GM13976 (cell line): ENCODE results near the gene SEMG1.

Experiments used
- DNase-seq: peaks from one replicate; pipeline ENCODE4 v3.0.0; 2012; ENCODE audit warnings: low spot score
- in situ Hi-C: fragments of 300-500 bp; cut with MboI; formaldehyde crosslinking; loops from one replicate; pipeline ENCODE4 v1.12.0; 2022; ENCODE audit warnings: low sequenced_read_pairs, mixed read lengths, inconsistent platforms; ENCODE audit not compliant: unreplicated experiment
- TF ChIP-seq, protein P1 (sequence below): IDR thresholded peaks from 2 replicates; pipeline ENCODE4 v1.5.1; 2012; ENCODE audit warnings: borderline replicate concordance, mild to moderate bottlenecking; ENCODE audit not compliant: insufficient read depth; ENCODE audit errors: extremely low read depth, missing control alignments, control extremely low read depth

SEMG1 gene

DNA sequence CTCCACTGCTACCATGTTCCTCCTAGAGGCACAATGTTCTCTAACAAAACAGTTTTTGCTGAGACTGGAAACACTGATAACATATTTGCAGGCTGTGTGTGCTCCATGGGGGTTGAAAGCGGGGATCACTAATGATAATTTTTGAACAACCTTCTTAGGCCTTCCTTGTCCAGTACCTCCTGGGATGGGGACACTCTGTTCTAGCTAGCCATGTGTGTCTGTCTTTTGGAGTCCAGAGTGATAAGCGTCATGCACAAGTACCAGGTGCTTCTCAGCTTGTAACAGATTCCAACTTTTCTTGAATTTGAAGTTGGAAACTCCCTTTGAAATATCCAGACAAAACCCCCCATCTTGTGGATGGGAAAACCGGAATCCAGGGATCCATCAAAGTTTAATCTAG, 17.0 kb upstream of the SEMG1 start:
- no peak for DNase-seq
- in situ Hi-C loops, result no loop called here
- TF ChIP-seq, protein P1, sequence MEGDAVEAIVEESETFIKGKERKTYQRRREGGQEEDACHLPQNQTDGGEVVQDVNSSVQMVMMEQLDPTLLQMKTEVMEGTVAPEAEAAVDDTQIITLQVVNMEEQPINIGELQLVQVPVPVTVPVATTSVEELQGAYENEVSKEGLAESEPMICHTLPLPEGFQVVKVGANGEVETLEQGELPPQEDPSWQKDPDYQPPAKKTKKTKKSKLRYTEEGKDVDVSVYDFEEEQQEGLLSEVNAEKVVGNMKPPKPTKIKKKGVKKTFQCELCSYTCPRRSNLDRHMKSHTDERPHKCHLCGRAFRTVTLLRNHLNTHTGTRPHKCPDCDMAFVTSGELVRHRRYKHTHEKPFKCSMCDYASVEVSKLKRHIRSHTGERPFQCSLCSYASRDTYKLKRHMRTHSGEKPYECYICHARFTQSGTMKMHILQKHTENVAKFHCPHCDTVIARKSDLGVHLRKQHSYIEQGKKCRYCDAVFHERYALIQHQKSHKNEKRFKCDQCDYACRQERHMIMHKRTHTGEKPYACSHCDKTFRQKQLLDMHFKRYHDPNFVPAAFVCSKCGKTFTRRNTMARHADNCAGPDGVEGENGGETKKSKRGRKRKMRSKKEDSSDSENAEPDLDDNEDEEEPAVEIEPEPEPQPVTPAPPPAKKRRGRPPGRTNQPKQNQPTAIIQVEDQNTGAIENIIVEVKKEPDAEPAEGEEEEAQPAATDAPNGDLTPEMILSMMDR, result no peak

DNA sequence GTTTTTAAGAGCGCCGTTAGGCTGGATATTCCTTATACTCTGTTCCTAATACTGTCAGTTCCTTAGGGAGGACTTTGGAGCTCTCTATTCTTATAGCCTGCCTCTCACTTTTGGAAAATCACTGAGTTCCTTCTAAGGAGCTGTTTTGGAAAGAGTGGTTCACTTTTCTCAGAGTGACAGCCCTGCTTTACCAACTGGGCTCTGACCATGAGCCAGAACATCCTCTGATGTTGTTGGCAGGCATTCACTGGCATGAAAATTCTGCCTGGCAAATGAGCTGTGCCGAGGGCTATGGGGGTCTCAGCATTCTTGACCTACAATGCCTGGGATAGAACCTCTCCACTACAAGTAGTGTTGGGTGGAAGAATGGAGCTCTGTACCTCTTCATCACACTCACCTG, 14.9 kb upstream of the SEMG1 start:
- no peak for DNase-seq
- in situ Hi-C loops, result no loop called here
- TF ChIP-seq, protein P1, result no peak

DNA sequence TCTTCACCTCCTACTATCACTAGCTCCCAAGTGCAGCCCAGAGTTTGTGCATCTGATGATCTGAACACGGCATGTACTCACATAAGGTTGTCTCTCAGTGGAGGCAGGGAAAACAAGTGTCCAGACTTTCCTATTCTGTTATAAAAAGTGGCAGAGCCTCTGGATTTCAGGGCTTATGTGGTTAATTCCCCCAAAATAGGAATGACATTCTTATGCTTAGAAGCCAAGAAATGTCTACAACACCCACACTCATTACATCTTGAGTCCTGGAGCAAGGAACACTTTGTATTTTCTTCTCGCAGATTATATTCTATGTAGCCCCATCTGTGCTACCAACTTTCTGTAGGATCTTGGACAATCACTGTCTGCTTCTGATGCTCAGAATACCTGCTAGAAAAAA, 13.5 kb upstream of the SEMG1 start:
- DNase-seq, result no peak
- in situ Hi-C loops, result no loop called here
- TF ChIP-seq, protein P1, result no peak

DNA sequence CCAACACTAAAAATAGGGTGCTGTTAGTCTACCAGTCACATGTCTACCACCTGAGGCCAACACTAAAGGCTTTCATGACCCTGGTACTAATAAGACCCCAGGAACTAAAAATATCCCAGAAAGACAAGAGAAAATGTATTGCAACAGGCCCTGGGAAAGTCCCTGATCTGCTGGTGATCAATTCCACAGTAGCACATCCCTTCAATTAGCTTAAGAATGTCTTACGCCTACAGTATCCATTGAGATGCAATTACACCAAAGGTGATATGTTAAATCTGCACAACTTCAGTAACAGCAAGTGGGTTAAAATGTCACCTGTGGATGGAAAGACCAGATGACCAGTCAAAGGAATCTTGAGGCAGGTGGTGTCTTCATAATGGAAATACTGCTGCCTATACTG, 3.1 kb downstream of the SEMG1 start:
- TF ChIP-seq, protein P1, result no peak
- in situ Hi-C loops, result no loop called here
- DNase-seq, result no peak

DNA sequence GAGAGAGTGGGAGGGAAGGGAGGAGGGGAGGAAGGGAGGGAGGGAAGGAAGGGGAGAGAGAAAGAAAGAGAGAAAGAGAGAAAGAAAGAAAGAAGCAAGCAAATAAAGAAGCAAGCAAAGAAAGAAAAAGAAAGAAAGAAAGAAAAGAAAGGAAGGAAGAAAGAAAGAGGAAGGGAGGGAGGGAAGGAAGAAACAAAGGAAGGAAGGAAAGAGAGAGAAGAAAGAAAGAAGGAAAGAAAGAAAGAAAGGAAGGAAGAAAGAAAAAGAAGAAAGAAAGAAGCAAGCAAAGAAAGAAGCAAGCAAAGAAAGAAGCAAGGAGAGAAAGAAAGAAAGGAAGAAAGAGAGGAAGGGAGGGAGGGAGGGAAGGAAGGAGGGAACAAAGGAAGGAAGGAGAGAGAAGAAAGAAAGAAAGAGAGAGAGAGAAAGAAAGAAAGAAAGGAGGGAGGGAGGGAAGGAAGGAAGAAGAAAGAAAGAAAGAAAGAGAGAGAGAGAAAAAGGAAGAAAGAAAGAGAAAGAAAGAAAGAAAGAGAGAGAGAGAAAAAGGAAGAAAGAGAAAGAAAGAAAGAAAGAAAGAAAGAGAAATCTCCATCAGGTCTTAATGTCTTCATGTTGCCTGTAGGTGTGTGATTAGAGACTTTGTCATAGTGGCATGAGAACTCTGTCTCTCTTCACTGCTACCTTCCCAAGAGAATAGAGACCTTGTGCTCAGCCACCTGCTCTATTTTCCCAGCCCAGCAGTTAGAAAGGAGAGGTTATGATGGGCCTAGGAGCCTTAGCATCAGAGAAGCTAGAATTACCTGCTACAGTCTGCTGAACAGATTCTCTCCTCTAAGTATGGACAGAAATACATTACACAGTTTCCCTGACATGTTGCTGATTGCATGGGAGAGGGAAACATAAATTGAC, 5.0 kb downstream of the SEMG1 start:
- in situ Hi-C loops, result no loop called here
- TF ChIP-seq, protein P1, result no peak
- no peak for DNase-seq

DNA sequence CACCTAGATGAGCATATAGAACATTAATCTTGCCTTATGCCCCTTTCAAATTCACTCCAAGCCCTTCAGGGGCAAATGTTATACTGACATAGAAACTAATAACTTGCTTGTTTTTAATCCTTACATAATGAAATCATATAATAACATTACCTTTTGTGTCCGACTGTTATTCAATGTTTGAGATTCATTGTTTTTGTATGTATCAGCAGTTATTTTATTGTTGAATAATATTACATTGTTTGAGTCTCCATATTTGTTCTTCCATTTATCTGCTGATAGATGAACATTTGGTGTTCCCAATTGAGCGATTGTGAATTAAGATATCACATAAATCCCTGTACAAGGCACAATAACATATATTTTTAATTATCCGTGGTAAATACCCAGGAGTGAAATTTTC, 6.0 kb downstream of the SEMG1 start:
- in situ Hi-C loops, result no loop called here
- no peak for DNase-seq
- TF ChIP-seq, protein P1, result no peak
